Hematopoietic multipotent progenitor cell treated with erythropoietin and hydrocortisone succinate and interleukin-3 and kit ligand, for 17 days (in vitro differentiated cells): ENCODE measurements around the gene NCKAP5L.

Experiments used
- DNase-seq: peaks from one replicate; pipeline ENCODE4 v3.0.0-alpha.2; 2015; ENCODE audit warnings: low spot score

The NCKAP5L gene

GRCh38 chr12:49824895-49825294 is 3.3 kb downstream of the NCKAP5L start:
- no peak for DNase-seq

DNA sequence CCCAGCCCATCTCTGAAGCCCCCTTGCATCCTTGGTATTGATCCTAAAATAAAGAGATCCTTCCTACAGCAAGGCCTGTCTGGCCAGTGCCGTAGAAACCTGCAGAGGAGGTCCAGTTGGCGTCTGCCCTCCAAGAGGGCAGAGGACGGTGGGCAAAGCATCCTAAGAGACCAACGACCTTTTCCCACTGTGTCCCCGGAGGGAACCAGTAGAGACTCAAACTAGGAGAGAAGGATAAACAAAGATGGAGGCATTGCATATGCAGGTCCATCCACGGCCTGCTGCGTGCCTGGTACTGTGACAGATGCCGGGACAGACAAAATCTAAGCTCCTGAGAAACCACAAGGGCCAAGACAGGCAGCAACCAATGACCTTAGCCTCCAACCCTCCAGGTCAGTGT is 3.8 kb downstream of the NCKAP5L start:
- no peak for DNase-seq

DNA sequence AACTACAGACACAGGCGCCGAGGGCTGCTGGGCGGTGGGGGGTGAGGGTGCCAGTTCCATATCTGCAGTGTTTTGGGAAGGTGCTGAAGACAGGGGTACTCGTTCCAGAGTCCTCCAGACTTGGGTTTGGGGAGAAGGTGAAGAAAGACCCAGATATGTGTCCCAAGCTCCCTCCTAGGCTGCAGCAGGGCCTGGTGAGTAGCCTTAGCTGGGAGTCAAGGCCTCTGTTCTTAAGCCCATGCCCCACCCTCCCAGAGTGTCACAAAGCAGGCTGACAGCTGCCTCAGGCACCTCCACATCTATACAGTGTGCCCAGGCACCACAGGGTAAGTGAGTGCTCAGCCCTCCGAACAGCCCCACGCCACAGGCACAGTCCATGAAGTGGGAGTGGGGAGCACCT is 4.3 kb downstream of the NCKAP5L start:
- no peak for DNase-seq

DNA sequence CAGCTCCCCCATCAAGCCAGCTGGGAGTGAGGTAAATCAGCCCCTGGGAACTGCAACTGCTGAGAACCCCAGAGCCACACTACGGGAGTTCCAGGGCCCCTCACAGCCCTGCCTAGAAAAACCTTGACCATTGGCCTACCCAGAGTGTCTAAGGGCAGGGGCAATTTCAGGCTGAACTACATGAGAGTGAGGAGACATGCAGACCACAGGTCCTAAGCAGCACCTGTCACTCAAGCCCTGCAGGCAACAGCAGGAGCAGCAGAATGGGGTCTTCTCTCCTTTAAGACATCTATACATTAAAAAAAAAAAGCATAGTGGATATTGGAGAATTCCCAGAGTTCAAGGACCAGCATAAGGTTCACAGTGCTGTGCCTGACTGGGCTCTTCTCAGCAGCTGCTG is 4.9 kb downstream of the NCKAP5L start:
- no peak for DNase-seq

DNA sequence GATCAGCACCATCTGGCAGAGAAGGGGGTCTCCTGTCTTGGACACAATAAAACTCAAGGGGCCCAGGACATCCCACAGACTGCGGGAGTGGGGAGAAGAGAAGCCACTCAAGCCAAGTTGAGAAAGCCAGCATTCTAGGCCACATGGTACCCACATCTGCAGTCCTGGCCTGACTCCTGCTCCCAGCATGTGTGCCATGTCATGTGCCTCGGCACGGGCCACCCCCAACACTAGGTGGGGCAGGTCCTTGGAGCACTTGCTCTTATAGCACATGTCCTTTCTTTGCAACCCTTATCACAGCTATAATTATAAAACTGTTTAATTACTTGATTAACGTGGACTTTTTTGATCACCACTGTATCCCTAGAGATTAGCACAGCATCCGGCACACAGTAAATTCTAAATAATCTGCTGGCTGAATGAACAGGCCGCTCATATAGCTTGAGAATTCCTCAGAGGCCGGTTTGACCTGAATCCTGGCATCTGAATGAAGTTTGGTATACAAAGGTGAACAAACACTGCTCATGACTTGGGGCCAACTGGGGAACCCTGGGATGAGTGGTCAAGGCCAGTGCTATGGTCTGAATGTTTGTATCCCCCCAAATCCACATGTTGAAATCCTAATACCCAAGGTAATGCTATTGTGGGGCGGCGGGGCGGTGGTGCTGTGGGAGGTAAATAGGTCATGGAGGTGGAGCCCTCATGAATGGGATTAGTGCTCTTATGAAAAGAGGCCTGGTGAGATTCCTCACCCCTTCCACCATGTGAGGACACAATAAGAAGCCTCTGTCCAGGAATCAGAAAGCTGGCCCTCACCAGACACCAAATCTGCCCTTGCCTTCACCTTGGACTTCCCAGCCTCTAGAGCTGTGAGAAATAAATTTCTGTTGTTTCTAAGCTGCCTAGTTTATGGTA is 6.6 kb downstream of the NCKAP5L start:
- no peak for DNase-seq

GRCh38 chr12:49819786-49820185 is 8.4 kb downstream of the NCKAP5L start:
- DNase-seq, result no peak

DNA sequence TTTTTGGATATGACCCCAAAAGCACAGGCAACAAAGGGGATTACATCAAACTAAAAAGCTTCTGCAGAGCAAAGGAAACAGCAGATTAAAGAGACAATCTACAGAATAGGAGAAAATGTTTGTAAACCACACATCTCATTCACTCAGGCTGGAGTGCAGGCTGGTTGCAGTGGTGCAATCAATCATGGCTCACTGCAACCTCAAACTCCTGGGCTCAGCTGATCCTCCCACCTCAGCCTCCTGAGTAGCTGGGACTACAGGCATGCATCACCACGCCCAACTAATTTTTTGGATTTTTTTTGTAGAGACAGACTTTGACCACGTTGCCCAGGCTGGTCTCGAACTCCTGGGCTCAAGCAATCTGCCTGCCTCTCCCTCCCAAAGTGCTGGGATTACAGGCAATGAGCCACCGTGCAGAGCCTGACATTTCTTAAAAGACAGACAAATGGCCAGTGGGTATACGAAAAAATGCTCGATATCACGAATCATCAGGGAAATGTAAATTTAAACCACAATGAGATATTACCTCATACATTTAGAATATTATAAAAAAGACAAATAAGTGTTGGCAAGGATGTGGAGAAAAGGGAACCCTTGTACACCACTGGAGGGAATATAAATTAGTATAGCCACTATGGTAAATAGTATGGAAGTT is 9.8 kb downstream of the NCKAP5L start:
- no peak for DNase-seq

DNA sequence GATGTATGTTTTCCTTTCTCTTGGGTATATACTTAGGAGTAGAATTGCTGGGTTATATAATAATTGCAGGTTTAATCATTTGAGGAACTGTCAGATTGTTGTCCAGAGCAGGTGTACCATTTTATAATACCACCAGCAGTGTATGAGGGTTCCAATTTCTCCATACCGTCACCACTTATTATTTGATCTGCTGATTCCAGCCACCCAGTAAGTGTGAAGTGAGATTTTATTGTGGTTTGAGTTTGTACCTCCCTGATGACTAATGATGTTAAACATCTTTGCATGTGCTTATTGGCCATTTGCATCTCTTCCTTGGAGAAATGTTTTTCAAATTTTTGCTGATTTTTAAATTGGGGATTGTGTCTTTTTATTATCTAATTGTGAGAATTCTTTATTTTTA is 15.1 kb downstream of the NCKAP5L start:
- DNase-seq, result no peak

DNA sequence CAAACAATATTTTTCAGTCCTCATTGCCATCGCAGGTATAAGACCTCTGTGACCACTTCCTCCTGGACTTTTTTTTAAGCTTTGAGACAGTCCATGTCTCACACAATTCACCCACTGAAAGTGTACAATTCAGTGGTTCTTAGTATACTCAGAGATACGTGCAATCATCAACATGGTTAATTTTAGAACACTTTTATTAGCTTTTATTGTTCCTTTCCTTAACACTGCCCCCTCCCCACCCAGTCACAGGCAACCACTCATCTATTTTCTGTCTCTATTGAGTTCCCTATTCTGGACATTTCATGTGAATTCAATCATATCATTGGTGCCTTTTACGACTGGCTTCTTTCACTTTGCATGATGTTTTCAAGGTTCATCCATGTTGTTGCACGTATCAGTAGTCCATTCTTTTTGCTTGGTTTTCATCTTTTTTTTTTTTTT is 16.2 kb downstream of the NCKAP5L start:
- no peak for DNase-seq

DNA sequence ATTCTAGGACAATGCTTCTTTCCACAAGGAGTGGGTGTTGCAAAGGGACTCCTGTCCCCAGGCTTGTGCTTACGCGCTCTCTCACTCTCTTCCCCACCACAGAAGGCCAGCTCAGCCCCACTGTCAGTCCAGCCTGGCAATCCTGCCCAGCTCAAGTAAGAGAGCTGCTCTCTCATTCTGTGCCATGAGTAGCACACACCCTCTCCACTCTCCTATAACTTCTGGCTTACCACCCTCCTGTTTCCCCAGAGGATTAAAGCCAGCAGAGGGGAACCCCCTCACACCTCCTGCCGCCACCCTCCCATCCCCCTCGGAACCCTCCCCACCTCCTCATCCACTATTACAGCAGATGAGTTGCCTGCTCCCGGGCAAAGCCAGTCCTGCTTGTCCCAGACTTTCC is 17.1 kb downstream of the NCKAP5L start:
- DNase-seq, result no peak

- no peak for DNase-seq
These were observed 18.3 kb downstream of the NCKAP5L start for GRCh38 chr12:49809906-49810389.

DNA sequence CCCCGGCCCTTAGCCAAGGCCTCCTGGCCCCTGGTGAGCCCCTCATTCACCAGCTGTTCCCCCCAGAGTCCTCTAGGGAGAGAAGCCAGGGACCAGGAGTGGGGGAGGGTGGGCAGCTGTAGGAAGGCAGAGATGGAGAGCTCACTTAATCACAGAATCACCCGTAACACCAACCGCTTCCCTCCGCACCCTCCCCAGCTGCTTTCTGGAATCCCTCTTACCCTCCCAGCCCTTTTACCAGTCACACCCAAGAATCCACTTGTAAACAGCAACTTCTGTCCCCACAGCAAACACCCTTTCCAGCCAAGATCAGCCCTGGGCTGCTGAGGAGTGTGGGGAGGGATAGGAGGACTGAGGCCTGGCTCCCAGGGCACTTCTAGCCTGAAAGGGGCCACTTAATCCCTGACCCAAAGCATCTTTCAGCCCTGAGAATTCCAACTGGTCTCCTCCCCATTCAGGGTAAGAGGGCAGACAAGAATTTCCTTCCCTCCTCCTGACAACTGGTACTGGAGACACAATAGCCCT is 18.8 kb downstream of the NCKAP5L start:
- no peak for DNase-seq

DNA sequence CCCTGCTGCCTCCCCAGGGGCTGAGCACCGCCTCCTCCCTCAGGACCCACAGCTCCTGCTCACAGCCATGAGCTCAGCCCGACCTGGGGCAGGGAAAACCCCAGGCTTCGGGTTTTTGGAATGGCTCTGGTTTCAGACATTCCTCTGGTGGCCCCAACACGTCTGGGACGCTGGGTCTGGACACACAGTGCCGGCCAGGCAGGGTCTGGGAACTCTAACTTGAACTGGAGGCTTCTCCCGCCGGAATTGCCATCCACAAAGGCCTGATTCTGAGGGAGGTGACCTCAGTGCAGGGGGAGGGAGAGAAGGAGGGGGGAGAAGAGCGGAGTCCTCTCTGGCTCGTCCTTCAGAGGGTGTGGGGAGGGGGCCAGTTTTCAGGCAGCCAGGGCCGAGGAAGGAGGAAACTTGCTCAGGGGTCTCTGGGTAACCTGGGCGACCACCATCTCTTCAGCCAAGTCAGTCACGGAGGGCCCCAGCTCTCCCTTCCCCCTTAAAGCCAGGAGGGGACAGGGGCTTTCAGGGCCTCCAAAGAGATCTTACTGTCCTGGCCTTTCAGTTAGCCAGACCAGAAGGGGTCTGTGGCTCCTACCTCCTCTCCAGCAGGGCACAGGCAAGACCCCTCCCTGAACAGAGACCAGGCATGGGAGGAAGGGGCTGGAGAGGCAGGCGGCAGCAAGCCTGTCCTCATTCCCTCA is 19.4 kb downstream of the NCKAP5L start:
- no peak for DNase-seq

GRCh38 chr12:49807991-49808580 is 20.1 kb downstream of the NCKAP5L start:
- DNase-seq, result no peak

DNA sequence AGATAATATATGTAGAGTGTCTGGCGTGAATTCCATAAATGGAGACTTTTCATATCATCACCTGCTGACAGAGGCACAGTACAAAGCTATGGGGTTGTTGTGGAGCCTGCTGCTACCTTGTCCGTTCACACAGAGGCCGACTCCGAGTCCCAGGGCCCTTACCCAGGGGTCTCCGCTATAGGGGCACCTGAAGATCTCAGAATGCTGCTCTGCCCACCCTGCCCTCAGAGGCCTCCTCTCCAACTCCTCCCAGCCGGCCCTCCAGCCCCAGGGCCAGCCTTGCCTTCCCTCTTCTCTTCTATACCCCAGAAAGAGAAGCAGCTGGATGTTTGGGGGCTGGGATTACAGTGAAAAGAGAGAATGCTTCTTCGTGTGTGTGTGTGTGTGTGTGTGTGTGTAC is 21.3 kb downstream of the NCKAP5L start:
- no peak for DNase-seq

- DNase-seq, result no peak
These were observed 21.8 kb downstream of the NCKAP5L start for GRCh38 chr12:49806321-49806813.

- no peak for DNase-seq
These were observed 22.8 kb downstream of the NCKAP5L start for GRCh38 chr12:49805409-49805808.

- DNase-seq, result no peak
These were observed 23.4 kb downstream of the NCKAP5L start for GRCh38 chr12:49804821-49805220.

DNA sequence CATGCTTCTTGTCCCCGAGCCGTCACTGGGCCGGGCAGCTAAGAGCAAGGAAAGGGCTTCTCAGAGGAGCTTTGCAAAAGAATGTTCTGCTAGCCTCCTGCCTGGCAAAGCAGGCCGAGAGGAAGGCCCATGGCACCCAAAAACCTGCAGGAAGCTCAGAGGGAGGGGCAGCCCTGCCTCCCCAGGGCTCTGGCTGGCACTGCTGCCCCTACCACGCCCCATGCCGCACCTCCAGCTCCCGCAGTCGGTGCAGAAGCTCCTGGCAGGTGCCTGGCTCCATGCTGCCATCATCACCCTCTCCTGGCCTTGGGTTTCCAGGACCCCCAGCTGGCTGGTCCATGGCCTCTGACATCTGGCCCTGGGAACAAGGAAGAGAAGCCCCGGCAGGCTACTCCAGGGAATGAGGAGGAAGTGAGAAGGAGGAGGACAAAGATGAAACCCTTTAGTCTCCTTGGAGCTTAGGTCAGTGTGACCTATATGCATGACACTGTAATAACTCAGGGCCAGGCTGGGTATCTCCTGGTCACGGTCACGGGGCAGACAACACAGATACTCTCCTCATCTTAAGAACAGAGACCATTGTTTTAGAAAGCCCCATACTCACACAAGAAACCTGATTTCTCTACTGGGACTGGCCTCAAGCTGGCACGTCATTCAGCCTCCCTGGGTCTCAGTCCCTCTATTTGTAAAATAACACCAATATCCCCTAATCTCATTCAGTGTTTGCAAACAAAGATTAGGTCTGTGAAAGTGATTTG is 24.3 kb downstream of the NCKAP5L start:
- DNase-seq, result no peak

- no peak for DNase-seq
These were observed 26.8 kb downstream of the NCKAP5L start for GRCh38 chr12:49801141-49802063.
